Hematopoietic multipotent progenitor cell (in vitro differentiated cells): ENCODE data around the gene DNAJC2. TPM values are rescaled to one million over a fixed set of nuclear protein-coding genes. Genes with fewer than 3 reads are reported as not detected.
"Not testable (repeated sequence)": the region's sequence is repeated elsewhere in the genome, so short reads cannot be mapped to it uniquely, and the experiment has no call there.

Source experiments
- DNase-seq, 3 donors: peaks; one replicate each; pipeline ENCODE4 v3.0.0-alpha.2; 2011 to 2015; ENCODE audit warnings: low read depth in 2 of 3, low spot score in 2 of 3
- total RNA-seq: library from RNA; depleted of rRNA; stranded (reverse); fragments of >200 nt; gene quantifications from one replicate; pipeline ENCODE4 v1.2.3, GENCODE V29; 2012

DNAJC2 gene
- total RNA-seq, 1 donor = 13.7 TPM

- peak in 2 of 3 donors; percentile 59 to 65 for DNase-seq
Measured at GRCh38 chr7:103343758-103344452, 662 bp downstream of the DNAJC2 start.

GRCh38 chr7:103343332-103343731 lies 1.2 kb downstream of the DNAJC2 start:
- no peak for DNase-seq

DNA sequence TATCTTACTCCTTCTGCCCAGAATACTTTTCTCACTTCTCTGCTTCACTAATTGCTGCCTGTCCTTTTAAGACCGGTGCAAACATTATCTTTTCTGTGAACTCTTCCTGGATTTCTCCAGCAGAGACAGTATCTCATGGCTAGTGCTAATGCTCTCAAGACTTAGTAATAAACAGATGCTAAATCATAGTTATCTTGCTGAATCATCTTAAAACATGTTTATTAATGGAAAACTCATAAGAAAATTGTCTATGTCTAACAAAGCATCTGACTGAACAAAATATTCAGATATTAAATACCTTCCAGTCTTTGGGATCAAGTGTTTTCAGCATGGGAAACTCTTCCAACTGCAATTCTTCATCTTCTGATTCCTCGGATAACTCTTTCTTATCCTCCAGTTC lies 3.1 kb downstream of the DNAJC2 start:
- DNase-seq = no peak

GRCh38 chr7:103338864-103339263 lies 5.7 kb downstream of the DNAJC2 start:
- no peak for DNase-seq

GRCh38 chr7:103336761-103337160 lies 7.8 kb downstream of the DNAJC2 start:
- no peak for DNase-seq

GRCh38 chr7:103325744-103326143 lies 18.8 kb downstream of the DNAJC2 start:
- no peak for DNase-seq

- no peak for DNase-seq
Measured at GRCh38 chr7:103317009-103317408, 27.6 kb downstream of the DNAJC2 start.

GRCh38 chr7:103316380-103316941 lies 28.1 kb downstream of the DNAJC2 start:
- no peak for DNase-seq

GRCh38 chr7:103314852-103315251 lies 29.7 kb downstream of the DNAJC2 start:
- no peak for DNase-seq

DNA sequence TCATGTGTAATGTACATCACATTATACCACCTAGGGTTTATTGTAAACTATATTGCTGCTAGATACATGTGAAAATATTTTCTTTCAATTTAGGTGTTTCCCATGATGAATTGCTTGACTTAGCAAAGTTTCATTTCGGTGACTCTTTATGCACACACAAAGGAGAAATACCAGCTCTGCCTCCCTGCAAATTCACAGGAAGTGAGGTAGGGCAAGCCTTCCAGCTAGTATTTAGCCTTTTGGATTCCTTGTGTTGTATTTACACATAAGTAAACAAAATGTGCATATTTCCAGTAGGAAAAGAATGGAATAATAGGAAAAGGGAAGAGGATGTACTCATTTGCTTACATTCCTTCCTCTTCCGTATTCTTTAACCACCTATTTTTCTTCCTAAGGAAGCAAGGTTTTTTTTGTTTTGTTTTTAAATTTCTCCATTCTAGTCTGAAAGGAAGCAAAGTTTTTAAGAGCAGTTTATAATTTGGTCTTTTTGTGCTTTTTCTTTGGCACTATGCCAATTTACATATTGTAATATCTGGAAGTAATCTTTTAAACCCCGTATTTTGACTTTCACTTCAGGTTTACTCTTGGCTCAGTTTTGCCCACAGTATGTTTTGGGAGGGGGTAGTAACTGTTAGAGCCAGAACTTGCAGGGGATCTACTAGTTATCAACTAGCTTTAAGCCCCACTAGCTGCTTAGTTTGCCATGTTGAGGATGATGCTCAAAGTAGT lies 36.9 kb downstream of the DNAJC2 start:
- no peak for DNase-seq

DNA sequence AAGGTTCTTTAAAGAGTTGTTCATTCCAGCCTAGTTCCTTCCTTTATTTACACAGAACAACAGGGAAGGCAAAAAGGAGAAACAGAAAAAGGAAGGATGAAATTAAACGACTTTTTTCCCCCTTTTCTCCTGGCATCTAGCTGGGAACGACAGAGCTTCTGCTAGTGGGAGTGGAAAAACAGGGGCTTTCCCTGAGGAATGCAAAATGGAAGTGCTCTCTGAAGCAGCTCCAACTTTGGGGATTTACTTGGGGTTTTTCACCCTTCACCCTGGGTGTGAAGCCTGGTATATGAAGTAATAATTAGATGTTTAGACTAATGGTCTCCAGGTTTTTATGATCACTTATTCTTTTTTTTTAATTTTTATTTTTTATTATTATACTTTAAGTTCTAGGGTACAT lies 43.1 kb downstream of the DNAJC2 start:
- no peak for DNase-seq

DNA sequence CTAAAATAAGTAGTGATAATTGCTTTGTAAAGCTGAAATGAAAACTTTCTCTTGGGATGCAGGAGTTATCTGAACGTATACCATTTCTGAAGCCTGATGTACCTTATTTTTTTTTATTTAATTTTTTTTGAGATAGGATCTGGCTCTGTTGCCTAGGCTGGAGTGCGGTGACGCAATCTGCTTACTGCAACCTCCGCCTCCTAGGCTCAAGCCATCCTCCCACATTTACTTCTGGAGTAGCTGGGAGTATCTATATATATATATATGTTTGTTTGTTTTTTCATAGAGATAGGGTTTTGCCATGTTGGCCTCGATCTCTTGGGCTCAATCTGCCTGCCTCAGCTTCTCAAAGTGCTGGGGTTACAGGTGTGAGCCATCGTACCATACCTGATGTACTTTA lies 44.9 kb downstream of the DNAJC2 start:
- no peak for DNase-seq

GRCh38 chr7:103297837-103298179 lies 46.8 kb downstream of the DNAJC2 start:
- DNase-seq = no peak

DNA sequence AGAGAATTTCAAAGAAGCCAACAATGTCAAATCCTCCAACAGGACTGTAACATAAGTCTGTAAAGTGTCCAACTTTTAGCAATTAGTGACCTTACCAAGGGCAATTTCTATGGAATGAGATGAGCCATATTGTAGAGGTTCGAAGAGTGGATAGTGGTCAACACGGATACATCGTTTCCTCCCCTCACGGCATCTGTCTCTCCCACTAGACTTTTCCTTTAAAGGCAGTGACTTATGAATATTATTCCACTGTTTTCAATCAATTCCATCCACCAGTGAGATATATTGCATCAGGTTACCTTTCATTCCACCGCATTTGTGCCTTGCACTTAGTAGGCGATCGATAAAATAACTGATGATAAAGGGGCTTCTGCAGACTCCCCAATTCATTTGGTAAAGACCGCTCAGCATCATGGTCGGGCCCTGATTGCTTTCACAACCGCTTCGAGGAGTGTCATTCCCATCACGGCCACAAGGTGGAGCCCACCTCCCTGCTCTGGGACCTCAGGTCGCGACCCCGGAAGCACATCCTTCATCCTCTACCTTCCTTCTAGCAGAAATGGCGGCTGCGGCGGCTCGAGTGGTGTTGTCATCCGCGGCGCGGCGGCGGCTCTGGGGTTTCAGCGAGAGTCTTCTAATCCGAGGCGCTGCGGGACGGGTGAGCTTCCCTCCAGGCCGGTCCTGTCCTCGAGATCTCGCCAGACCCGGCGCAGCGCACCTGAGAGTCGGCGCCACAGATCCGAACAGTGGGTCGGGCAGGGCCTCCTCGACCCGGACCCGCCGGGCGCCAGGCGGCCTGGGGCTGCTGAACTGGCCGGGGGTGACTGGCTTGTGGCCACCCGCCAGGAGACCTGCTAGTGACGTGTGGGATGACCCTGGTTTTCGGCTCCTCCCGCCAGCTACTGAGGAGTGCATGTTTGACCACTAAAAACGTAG lies 47.4 kb downstream of the DNAJC2 start, which contains the start of gene PMPCB:
PMPCB (plus strand) TSS at position 535 of the 936 bp plus-strand sequence; CDS start at position 560, 25 bp downstream.
- peak; percentile 91 to 96 (median 91) for DNase-seq

DNA sequence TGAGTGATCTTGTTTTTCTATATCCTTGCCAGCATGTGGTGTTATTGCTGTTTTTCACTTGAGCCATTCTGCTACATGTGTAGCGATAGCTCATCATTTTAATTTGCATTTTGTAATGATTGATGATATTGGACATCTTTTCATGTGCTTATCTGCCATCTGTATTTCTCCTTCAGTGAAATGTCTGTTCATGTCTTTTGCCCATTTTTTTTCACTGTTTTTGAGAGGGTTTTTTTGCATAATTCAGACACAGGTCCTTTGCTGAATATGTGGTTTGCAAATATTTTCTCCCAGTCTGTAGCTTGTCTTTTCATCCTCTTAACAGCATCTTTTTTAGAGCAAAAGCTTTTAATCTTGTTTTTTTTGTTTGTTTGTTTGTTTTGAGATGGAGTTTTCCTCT lies 51.0 kb downstream of the DNAJC2 start:
- no peak for DNase-seq

GRCh38 chr7:103292122-103292521 lies 52.4 kb downstream of the DNAJC2 start:
- no peak for DNase-seq

GRCh38 chr7:103282802-103283427 lies 61.7 kb downstream of the DNAJC2 start:
- DNase-seq = not testable (repeated sequence)

DNA sequence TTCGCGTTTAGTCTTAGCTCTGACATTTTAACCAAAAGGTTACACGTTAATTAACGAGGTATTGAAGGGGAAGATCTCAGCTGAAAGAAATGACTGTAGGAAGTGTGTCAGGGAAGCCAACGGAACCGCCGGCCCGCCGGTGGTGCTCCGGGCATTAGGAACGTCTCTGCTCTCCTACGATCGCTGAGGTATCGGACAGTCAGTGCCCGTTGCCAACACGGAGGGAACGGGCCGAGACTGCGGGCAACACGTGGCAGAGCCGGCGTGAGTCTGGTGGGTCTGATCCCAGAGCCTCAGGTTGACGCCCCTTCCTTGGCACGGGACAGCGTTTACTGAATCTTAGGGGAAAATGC lies 63.8 kb downstream of the DNAJC2 start:
- DNase-seq = not testable (repeated sequence)

- DNase-seq = peak; percentile 68 to 81 (median 77)
Measured at GRCh38 chr7:103279963-103280802, 64.4 kb downstream of the DNAJC2 start.

GRCh38 chr7:103279636-103279962 lies 65.0 kb downstream of the DNAJC2 start:
- peak in 1 of 3 donors; percentile 15 for DNase-seq
